HFFc6 (cell line): ENCODE data around the gene ARHGAP10. TPM values are rescaled to one million over a fixed set of nuclear protein-coding genes. Genes with fewer than 3 reads are reported as not detected.
A peak's percentile ranks its signal among the peaks of the same experiment; 100 is the strongest.

Experiments
- DNase-seq: peaks from one replicate; pipeline ENCODE4 v3.0.0-alpha.2; 2018
- H3K27ac Mint-ChIP-seq: 2 replicates; pipeline ENCODE4 v1.8.0; 2020; ENCODE audit warnings: mild to moderate bottlenecking, mixed read lengths
- H3K27me3 Mint-ChIP-seq: 2 replicates; pipeline ENCODE4 v1.8.0; 2021; ENCODE audit warnings: mild to moderate bottlenecking, moderate library complexity, mixed read lengths; ENCODE audit not compliant: insufficient read depth
- H3K36me3 Mint-ChIP-seq: 2 replicates; pipeline ENCODE4 v1.8.0; 2021; ENCODE audit warnings: low read depth, mixed read lengths
- H3K4me1 Mint-ChIP-seq: 2 replicates; pipeline ENCODE4 v1.8.0; 2020; ENCODE audit warnings: low read depth, mixed read lengths
- H3K4me3 Mint-ChIP-seq: 2 replicates; pipeline ENCODE4 v1.8.0; 2020; ENCODE audit warnings: mild to moderate bottlenecking, moderate library complexity, mixed read lengths
- H3K9me3 Mint-ChIP-seq: 2 replicates; pipeline ENCODE4 v1.8.0; 2020; ENCODE audit warnings: mild to moderate bottlenecking, mixed read lengths
- CTCF ChIP-seq: fragments of 200-600 bp; sonication (generic); IDR thresholded peaks from 2 replicates; pipeline ENCODE4 v1.5.0; 2021; ENCODE audit warnings: antibody characterized with exemption, mild to moderate bottlenecking
- total RNA-seq, 6 experiments: library from RNA; stranded (reverse); fragmentation: NEBNext Ultra II Directional; extraction: Animal tissue kit (Norgen Biotek cat#: 25700); gene quantifications; 2 replicates in 1 of 6; 3 replicates in 5 of 6; pipeline ENCODE4 v1.2.3, GENCODE V29; 2021

Gene ARHGAP10
- total RNA-seq, 6 experiments from 2014 or later, result 31.1 to 37.1 (median 32.3) TPM

GRCh38 chr4:148021686-148022085 lies 289.8 kb downstream of the ARHGAP10 start:
- H3K36me3 Mint-ChIP-seq, result peaks cover 6% of the 10 kb centered on the region
- H3K4me3 Mint-ChIP-seq, result no peak overlapping the region
- peaks cover 2% of the 10 kb centered on the region; the same call in 1 of the 2 replicates for H3K27me3 Mint-ChIP-seq
- H3K27ac Mint-ChIP-seq, result no peak overlapping the region
- H3K9me3 Mint-ChIP-seq, result no peaks in the 10 kb centered on the region
- peaks cover 28% of the 10 kb centered on the region for H3K4me1 Mint-ChIP-seq
- peak; percentile 18; the same call in 1 of the 2 replicates for TF ChIP-seq CTCF
- no peak for DNase-seq

- Mint-ChIP-seq H3K9me3 (no peaks in the 10 kb centered on the region), H3K36me3 (peaks cover 6% of the 10 kb centered on the region), H3K4me1 (peaks cover 32% of the 10 kb centered on the region)
Measured at GRCh38 chr4:148022975-148023374, 291.1 kb downstream of the ARHGAP10 start.

GRCh38 chr4:148023512-148024181 lies 291.8 kb downstream of the ARHGAP10 start:
- no peak overlapping the region for H3K27ac Mint-ChIP-seq
- peaks cover 2% of the 10 kb centered on the region; the same call in 1 of the 2 replicates for H3K27me3 Mint-ChIP-seq
- no peak for DNase-seq
- no peaks in the 10 kb centered on the region for H3K9me3 Mint-ChIP-seq
- H3K4me1 Mint-ChIP-seq, result peaks cover 25% of the 10 kb centered on the region
- H3K36me3 Mint-ChIP-seq, result peaks cover 6% of the 10 kb centered on the region
- no peak for TF ChIP-seq CTCF
- H3K4me3 Mint-ChIP-seq, result no peak overlapping the region

More at GRCh38 chr4:148022975-148023374, 291.1 kb downstream of the ARHGAP10 start:
- Mint-ChIP-seq H3K27me3 (peaks cover 2% of the 10 kb centered on the region; the same call in 1 of the 2 replicates), H3K27ac (no peak overlapping the region), H3K4me3 (no peak overlapping the region)
- TF ChIP-seq CTCF, result no peak
- no peak for DNase-seq

- Mint-ChIP-seq H3K27ac (peak overlapping the region; percentile 82), H3K27me3 (peaks cover 2% of the 10 kb centered on the region; the same call in 1 of the 2 replicates), H3K4me1 (peaks cover 33% of the 10 kb centered on the region), H3K9me3 (no peaks in the 10 kb centered on the region), H3K36me3 (peaks cover 11% of the 10 kb centered on the region), H3K4me3 (peak overlapping the region; percentile 75)
- no peak for TF ChIP-seq CTCF
- DNase-seq, result peak; percentile 69
Measured at GRCh38 chr4:148025981-148026380, 294.1 kb downstream of the ARHGAP10 start.

- Mint-ChIP-seq H3K4me1 (peaks cover 33% of the 10 kb centered on the region), H3K4me3 (no peak overlapping the region), H3K27me3 (peaks cover 2% of the 10 kb centered on the region; the same call in 1 of the 2 replicates), H3K36me3 (peaks cover 11% of the 10 kb centered on the region), H3K27ac (peak overlapping the region; percentile 21; the same call in 1 of the 2 replicates), H3K9me3 (no peaks in the 10 kb centered on the region)
- no peak for TF ChIP-seq CTCF
- DNase-seq, result no peak
Measured at GRCh38 chr4:148027201-148027600, 295.3 kb downstream of the ARHGAP10 start.
